ENCODE data around the gene SPATA13.

DNA sequence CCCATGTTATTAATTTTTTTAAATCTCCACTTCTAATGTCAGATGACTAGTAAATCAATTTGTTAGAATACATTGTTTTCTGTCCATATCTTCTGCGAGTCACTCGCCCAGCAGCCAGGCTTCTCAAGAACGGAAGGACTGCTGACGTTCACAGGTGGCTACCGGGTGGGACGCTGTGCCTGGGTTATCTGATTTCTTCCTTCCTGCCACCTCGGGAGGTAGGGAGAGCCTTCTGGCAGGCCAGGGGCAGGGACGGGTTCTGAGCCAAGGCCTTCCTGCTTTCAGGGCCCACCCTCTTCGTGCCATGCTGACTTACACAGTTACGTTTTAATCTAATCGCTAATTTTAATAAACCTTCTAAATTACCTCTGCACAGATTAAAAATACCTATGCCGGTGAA, 140.9 kb downstream of the SPATA13 start:
- TF ChIP-seq, protein P1, sequence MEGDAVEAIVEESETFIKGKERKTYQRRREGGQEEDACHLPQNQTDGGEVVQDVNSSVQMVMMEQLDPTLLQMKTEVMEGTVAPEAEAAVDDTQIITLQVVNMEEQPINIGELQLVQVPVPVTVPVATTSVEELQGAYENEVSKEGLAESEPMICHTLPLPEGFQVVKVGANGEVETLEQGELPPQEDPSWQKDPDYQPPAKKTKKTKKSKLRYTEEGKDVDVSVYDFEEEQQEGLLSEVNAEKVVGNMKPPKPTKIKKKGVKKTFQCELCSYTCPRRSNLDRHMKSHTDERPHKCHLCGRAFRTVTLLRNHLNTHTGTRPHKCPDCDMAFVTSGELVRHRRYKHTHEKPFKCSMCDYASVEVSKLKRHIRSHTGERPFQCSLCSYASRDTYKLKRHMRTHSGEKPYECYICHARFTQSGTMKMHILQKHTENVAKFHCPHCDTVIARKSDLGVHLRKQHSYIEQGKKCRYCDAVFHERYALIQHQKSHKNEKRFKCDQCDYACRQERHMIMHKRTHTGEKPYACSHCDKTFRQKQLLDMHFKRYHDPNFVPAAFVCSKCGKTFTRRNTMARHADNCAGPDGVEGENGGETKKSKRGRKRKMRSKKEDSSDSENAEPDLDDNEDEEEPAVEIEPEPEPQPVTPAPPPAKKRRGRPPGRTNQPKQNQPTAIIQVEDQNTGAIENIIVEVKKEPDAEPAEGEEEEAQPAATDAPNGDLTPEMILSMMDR (conservative IDR thresholded peaks at IDR 0.05; ENCODE audit: low read depth, low read length): no peak
- no peak for TF ChIP-seq EZH2 (IDR thresholded peaks at IDR 0.05; ENCODE audit: low read length, unreplicated experiment)

All from PC-3 (cell line).